ENCODE results near the gene FBXO10. TPM values are rescaled to one million over a fixed set of nuclear protein-coding genes. Genes with fewer than 3 reads are reported as not detected.

The FBXO10 gene
- total RNA-seq, 5 donors from 2014 or later (not counting 1 experiment from before 2014, with no cell fraction given) = 2.9 to 5.0 (median 3.8) TPM

- no peak for ATAC-seq (replicated peaks in 1 of 4)
- H3K9me3 Mint-ChIP-seq = no peaks in the 10 kb centered on the region
- H3K27me3 Mint-ChIP-seq = peaks cover 2 to 10% of the 10 kb centered on the region in 2 donors
- H3K36me3 Mint-ChIP-seq = no peaks in the 10 kb centered on the region
- H3K27ac Mint-ChIP-seq = no peak overlapping the region
- H3K27me3 ChIP-seq (replicated peaks in 1 of 2; ENCODE audit: control insufficient read depth in 2 of 2, extremely low read depth in 1 of 2, insufficient read depth in 2 of 2, low read length in 1 of 2) = peaks cover 0 to 3% of the 10 kb centered on the region in 2 experiments
- H3K9me3 ChIP-seq = no peaks in the 10 kb centered on the region
- H3K4me1 Mint-ChIP-seq = no peaks in the 10 kb centered on the region
- H3K36me3 ChIP-seq (ENCODE audit: control insufficient read depth in 2 of 2, extremely low read depth in 1 of 2, insufficient read depth in 1 of 2, low read length in 1 of 2) = no peaks in the 10 kb centered on the region
- no peak overlapping the region for H3K4me3 Mint-ChIP-seq
- no peaks in the 10 kb centered on the region for H3K4me1 ChIP-seq (ENCODE audit: control insufficient read depth in 1 of 2, extremely low read depth in 1 of 2, insufficient read depth in 2 of 2, low read length in 2 of 2)
- WGBS (ENCODE audit: insufficient coverage) = no CpG with 5 or more reads among the region's 4 CpGs
- DNase-seq = no peak
- POLR2A ChIA-PET = no interaction called here
- no peak overlapping the region for H3K4me3 ChIP-seq (ENCODE audit: control insufficient read depth in 1 of 2, extremely low read depth in 1 of 2, low read length in 1 of 2)
- no peak overlapping the region for H3K27ac ChIP-seq (ENCODE audit: low read length)
- CTCF ChIA-PET = no interaction called here
These were observed 46.3 kb upstream of the FBXO10 start for GRCh38 chr9:37622462-37622861.

GRCh38 chr9:37621273-37622121 is 45.3 kb upstream of the FBXO10 start:
- DNase-seq (no peak), ATAC-seq (replicated peaks in 1 of 4) (no peak)
- H3K27me3 Mint-ChIP-seq = peaks cover 2 to 10% of the 10 kb centered on the region in 2 donors
- peaks cover 0 to 3% of the 10 kb centered on the region in 2 experiments for H3K27me3 ChIP-seq (replicated peaks in 1 of 2; ENCODE audit: control insufficient read depth in 2 of 2, extremely low read depth in 1 of 2, insufficient read depth in 2 of 2, low read length in 1 of 2)
- H3K27ac Mint-ChIP-seq = no peak overlapping the region
- no peaks in the 10 kb centered on the region for H3K9me3 ChIP-seq
- no peak overlapping the region for H3K4me3 Mint-ChIP-seq
- ChIA-PET CTCF (interaction anchor here in 1 of 2 donors (0.5 kb wide), 1 partner anchor 1349 kb away, joined by 3 read pairs; no protein-coding TSS in a partner anchor), POLR2A (no interaction called here)
- no peaks in the 10 kb centered on the region for H3K4me1 ChIP-seq (ENCODE audit: control insufficient read depth in 1 of 2, extremely low read depth in 1 of 2, insufficient read depth in 2 of 2, low read length in 2 of 2)
- H3K9me3 Mint-ChIP-seq = no peaks in the 10 kb centered on the region
- H3K4me3 ChIP-seq (ENCODE audit: control insufficient read depth in 1 of 2, extremely low read depth in 1 of 2, low read length in 1 of 2) = no peak overlapping the region
- WGBS (ENCODE audit: insufficient coverage) = 60% methylated on average over 5 of the region's 9 CpGs
- H3K4me1 Mint-ChIP-seq = no peaks in the 10 kb centered on the region
- H3K27ac ChIP-seq (ENCODE audit: low read length) = no peak overlapping the region
- H3K36me3 ChIP-seq (ENCODE audit: control insufficient read depth in 2 of 2, extremely low read depth in 1 of 2, insufficient read depth in 1 of 2, low read length in 1 of 2) = no peaks in the 10 kb centered on the region
- no peaks in the 10 kb centered on the region for H3K36me3 Mint-ChIP-seq

GRCh38 chr9:37620396-37620795 is 44.2 kb upstream of the FBXO10 start:
- CTCF ChIA-PET = no interaction called here
- H3K27ac ChIP-seq (ENCODE audit: low read length) = no peak overlapping the region

GRCh38 chr9:37619806-37620205 is 43.6 kb upstream of the FBXO10 start:
- H3K27me3 Mint-ChIP-seq = peaks cover 2 to 10% of the 10 kb centered on the region in 2 donors
- WGBS (ENCODE audit: insufficient coverage) = no CpG with 5 or more reads among the region's 3 CpGs
- H3K27ac ChIP-seq (ENCODE audit: low read length) = no peak overlapping the region
- H3K4me1 Mint-ChIP-seq = no peaks in the 10 kb centered on the region
- no peak overlapping the region for H3K4me3 Mint-ChIP-seq
- POLR2A ChIA-PET = interaction anchor here (0.6 kb wide), 2 partner anchors 274 to 532 kb away, joined by 3 to 4 read pairs; no protein-coding TSS in a partner anchor
- DNase-seq (no peak), ATAC-seq (replicated peaks in 1 of 4) (no peak)
- CTCF ChIA-PET = interaction anchor here in 1 of 2 donors (0.7 kb wide), 1 partner anchor 8 kb away, joined by 4 read pairs; no protein-coding TSS in a partner anchor
- H3K4me3 ChIP-seq (ENCODE audit: control insufficient read depth in 1 of 2, extremely low read depth in 1 of 2, low read length in 1 of 2) = no peak overlapping the region
- no peaks in the 10 kb centered on the region for H3K27me3 ChIP-seq (replicated peaks in 1 of 2; ENCODE audit: control insufficient read depth in 2 of 2, extremely low read depth in 1 of 2, insufficient read depth in 2 of 2, low read length in 1 of 2)
- no peaks in the 10 kb centered on the region for H3K36me3 ChIP-seq (ENCODE audit: control insufficient read depth in 2 of 2, extremely low read depth in 1 of 2, insufficient read depth in 1 of 2, low read length in 1 of 2)
- H3K9me3 Mint-ChIP-seq = no peaks in the 10 kb centered on the region
- no peak overlapping the region for H3K27ac Mint-ChIP-seq
- H3K9me3 ChIP-seq = no peaks in the 10 kb centered on the region
- H3K4me1 ChIP-seq (ENCODE audit: control insufficient read depth in 1 of 2, extremely low read depth in 1 of 2, insufficient read depth in 2 of 2, low read length in 2 of 2) = no peaks in the 10 kb centered on the region
- no peaks in the 10 kb centered on the region for H3K36me3 Mint-ChIP-seq

More at GRCh38 chr9:37620396-37620795, 44.2 kb upstream of the FBXO10 start:
- no CpG with 5 or more reads among the region's 1 CpG for WGBS (ENCODE audit: insufficient coverage)
- no peak for ATAC-seq (replicated peaks in 1 of 4)
- Mint-ChIP-seq H3K4me3 (no peak overlapping the region), H3K36me3 (no peaks in the 10 kb centered on the region), H3K27ac (no peak overlapping the region), H3K9me3 (no peaks in the 10 kb centered on the region), H3K27me3 (peaks cover 2 to 10% of the 10 kb centered on the region in 2 donors), H3K4me1 (no peaks in the 10 kb centered on the region)
- Histone ChIP-seq H3K36me3 (ENCODE audit: control insufficient read depth in 2 of 2, extremely low read depth in 1 of 2, insufficient read depth in 1 of 2, low read length in 1 of 2) (no peaks in the 10 kb centered on the region), H3K4me1 (ENCODE audit: control insufficient read depth in 1 of 2, extremely low read depth in 1 of 2, insufficient read depth in 2 of 2, low read length in 2 of 2) (no peaks in the 10 kb centered on the region), H3K4me3 (ENCODE audit: control insufficient read depth in 1 of 2, extremely low read depth in 1 of 2, low read length in 1 of 2) (no peak overlapping the region), H3K27me3 (replicated peaks in 1 of 2; ENCODE audit: control insufficient read depth in 2 of 2, extremely low read depth in 1 of 2, insufficient read depth in 2 of 2, low read length in 1 of 2) (no peaks in the 10 kb centered on the region), H3K9me3 (no peaks in the 10 kb centered on the region)
- POLR2A ChIA-PET = no interaction called here
- no peak for DNase-seq

- ATAC-seq (replicated peaks in 1 of 4) = no peak
- Mint-ChIP-seq H3K9me3 (no peaks in the 10 kb centered on the region), H3K27me3 (peaks cover 2 to 13% of the 10 kb centered on the region in 2 donors), H3K4me3 (no peak overlapping the region), H3K4me1 (no peaks in the 10 kb centered on the region), H3K27ac (no peak overlapping the region), H3K36me3 (no peaks in the 10 kb centered on the region)
- H3K27me3 ChIP-seq (replicated peaks in 1 of 2; ENCODE audit: control insufficient read depth in 2 of 2, extremely low read depth in 1 of 2, insufficient read depth in 2 of 2, low read length in 1 of 2) = no peaks in the 10 kb centered on the region
- no peaks in the 10 kb centered on the region for H3K9me3 ChIP-seq
- H3K27ac ChIP-seq (ENCODE audit: low read length) = no peak overlapping the region
- CTCF ChIA-PET = no interaction called here
- no peaks in the 10 kb centered on the region for H3K36me3 ChIP-seq (ENCODE audit: control insufficient read depth in 2 of 2, extremely low read depth in 1 of 2, insufficient read depth in 1 of 2, low read length in 1 of 2)
- POLR2A ChIA-PET = no interaction called here
- WGBS (ENCODE audit: insufficient coverage) = no CpG with 5 or more reads among the region's 4 CpGs
- H3K4me1 ChIP-seq (ENCODE audit: control insufficient read depth in 1 of 2, extremely low read depth in 1 of 2, insufficient read depth in 2 of 2, low read length in 2 of 2) = no peaks in the 10 kb centered on the region
- no peak for DNase-seq
- H3K4me3 ChIP-seq (ENCODE audit: control insufficient read depth in 1 of 2, extremely low read depth in 1 of 2, low read length in 1 of 2) = no peak overlapping the region
These were observed 42.6 kb upstream of the FBXO10 start for GRCh38 chr9:37618817-37619216.

GRCh38 chr9:37617832-37618231 is 41.7 kb upstream of the FBXO10 start:
- Mint-ChIP-seq H3K9me3 (no peaks in the 10 kb centered on the region), H3K4me1 (no peaks in the 10 kb centered on the region), H3K27ac (no peak overlapping the region), H3K4me3 (no peak overlapping the region), H3K27me3 (peaks cover 0 to 14% of the 10 kb centered on the region in 2 donors), H3K36me3 (no peaks in the 10 kb centered on the region)
- Histone ChIP-seq H3K9me3 (no peaks in the 10 kb centered on the region), H3K27me3 (replicated peaks in 1 of 2; ENCODE audit: control insufficient read depth in 2 of 2, extremely low read depth in 1 of 2, insufficient read depth in 2 of 2, low read length in 1 of 2) (no peaks in the 10 kb centered on the region), H3K4me1 (ENCODE audit: control insufficient read depth in 1 of 2, extremely low read depth in 1 of 2, insufficient read depth in 2 of 2, low read length in 2 of 2) (no peaks in the 10 kb centered on the region), H3K36me3 (ENCODE audit: control insufficient read depth in 2 of 2, extremely low read depth in 1 of 2, insufficient read depth in 1 of 2, low read length in 1 of 2) (no peaks in the 10 kb centered on the region), H3K4me3 (ENCODE audit: control insufficient read depth in 1 of 2, extremely low read depth in 1 of 2, low read length in 1 of 2) (no peak overlapping the region), H3K27ac (ENCODE audit: low read length) (no peak overlapping the region)
- POLR2A ChIA-PET = no interaction called here
- CTCF ChIA-PET = no interaction called here
- WGBS (ENCODE audit: insufficient coverage) = 32% methylated on average over 3 of the region's 4 CpGs
- no peak for DNase-seq
- ATAC-seq (replicated peaks in 1 of 4) = no peak

All from T-cell (primary cell).